ENCODE results near the gene TTC34. TPM values are rescaled to one million over a fixed set of nuclear protein-coding genes. Genes with fewer than 3 reads are reported as not detected.

TTC34 gene
- total RNA-seq, 3 donors from 2014 or later: 0.16 to 0.88 (median 0.66) TPM

- peaks cover 11 to 19% of the 10 kb centered on the region in 2 donors for H3K4me1 ChIP-seq
- no peak overlapping the region for H3K4me3 ChIP-seq
- peaks cover 27 to 35% of the 10 kb centered on the region in 2 donors for H3K9me3 ChIP-seq
- H3K27me3 ChIP-seq: no peaks in the 10 kb centered on the region
- H3K36me3 ChIP-seq: no peaks in the 10 kb centered on the region
- H3K27ac ChIP-seq: no peak overlapping the region
- intact Hi-C loops (cut with DNase I; ENCODE audit: low total_unique reads): no loop called here
- TF ChIP-seq POLR2A (IDR thresholded peaks at IDR 0.05) (no peak), CTCF (IDR thresholded peaks at IDR 0.05) (no peak), POLR2AphosphoS5 (IDR thresholded peaks at IDR 0.05) (no peak)
- no peak for DNase-seq (ENCODE audit: low spot score in 2 of 2)
Measured at GRCh38 chr1:2644591-2645101, 156.8 kb downstream of the TTC34 start.

GRCh38 chr1:2644171-2644570 is 157.3 kb downstream of the TTC34 start:
- H3K4me1 ChIP-seq: peaks cover 11 to 19% of the 10 kb centered on the region in 2 donors
- H3K4me3 ChIP-seq: no peak overlapping the region
- TF ChIP-seq POLR2AphosphoS5 (IDR thresholded peaks at IDR 0.05): no peak
- no peak for TF ChIP-seq CTCF (IDR thresholded peaks at IDR 0.05)
- no peak for TF ChIP-seq POLR2A (IDR thresholded peaks at IDR 0.05)
- H3K9me3 ChIP-seq: peaks cover 27 to 35% of the 10 kb centered on the region in 2 donors
- no peaks in the 10 kb centered on the region for H3K27me3 ChIP-seq
- no peak overlapping the region for H3K27ac ChIP-seq
- peak in 1 of 2 donors; percentile 50 for DNase-seq (ENCODE audit: low spot score in 2 of 2)
- intact Hi-C loops (cut with DNase I; ENCODE audit: low total_unique reads): no loop called here
- H3K36me3 ChIP-seq: no peaks in the 10 kb centered on the region

- Histone ChIP-seq H3K9me3 (peaks cover 24 to 30% of the 10 kb centered on the region in 2 donors), H3K27ac (peak overlapping the region; percentile 88 to 94), H3K4me1 (peaks cover 11 to 19% of the 10 kb centered on the region in 2 donors), H3K27me3 (no peaks in the 10 kb centered on the region), H3K4me3 (peak overlapping the region; percentile 86 to 100 (median 92)), H3K36me3 (no peaks in the 10 kb centered on the region)
- intact Hi-C loops (cut with DNase I; ENCODE audit: low total_unique reads): no loop called here
- DNase-seq (ENCODE audit: low spot score in 2 of 2): peak in 1 of 2 donors; percentile 20
- TF ChIP-seq POLR2A (IDR thresholded peaks at IDR 0.05) (no peak), CTCF (IDR thresholded peaks at IDR 0.05) (no peak), POLR2AphosphoS5 (IDR thresholded peaks at IDR 0.05) (no peak)
Measured at GRCh38 chr1:2643414-2644077, 157.9 kb downstream of the TTC34 start.

GRCh38 chr1:2642560-2643413 is 158.7 kb downstream of the TTC34 start:
- H3K4me3 ChIP-seq: peak overlapping the region; percentile 86 to 100 (median 92)
- intact Hi-C loops (cut with DNase I; ENCODE audit: low total_unique reads): no loop called here
- no peaks in the 10 kb centered on the region for H3K36me3 ChIP-seq
- H3K27ac ChIP-seq: peak overlapping the region; percentile 88 to 94
- H3K9me3 ChIP-seq: peaks cover 21 to 23% of the 10 kb centered on the region in 2 donors
- peak; percentile 67 for TF ChIP-seq POLR2A (IDR thresholded peaks at IDR 0.05)
- peak; percentile 50 to 77 (median 75) for TF ChIP-seq POLR2AphosphoS5 (IDR thresholded peaks at IDR 0.05)
- no peak for TF ChIP-seq CTCF (IDR thresholded peaks at IDR 0.05)
- DNase-seq (ENCODE audit: low spot score in 2 of 2): peak; percentile 83 to 91
- peaks cover 11 to 19% of the 10 kb centered on the region in 2 donors for H3K4me1 ChIP-seq
- H3K27me3 ChIP-seq: no peaks in the 10 kb centered on the region
